Femur (tissue), 1 donor: ENCODE measurements around the gene BAG5.

Experiments
- DNase-seq: peaks from one replicate; pipeline ENCODE4 v3.0.0-alpha.2; 2017

Gene BAG5

DNA sequence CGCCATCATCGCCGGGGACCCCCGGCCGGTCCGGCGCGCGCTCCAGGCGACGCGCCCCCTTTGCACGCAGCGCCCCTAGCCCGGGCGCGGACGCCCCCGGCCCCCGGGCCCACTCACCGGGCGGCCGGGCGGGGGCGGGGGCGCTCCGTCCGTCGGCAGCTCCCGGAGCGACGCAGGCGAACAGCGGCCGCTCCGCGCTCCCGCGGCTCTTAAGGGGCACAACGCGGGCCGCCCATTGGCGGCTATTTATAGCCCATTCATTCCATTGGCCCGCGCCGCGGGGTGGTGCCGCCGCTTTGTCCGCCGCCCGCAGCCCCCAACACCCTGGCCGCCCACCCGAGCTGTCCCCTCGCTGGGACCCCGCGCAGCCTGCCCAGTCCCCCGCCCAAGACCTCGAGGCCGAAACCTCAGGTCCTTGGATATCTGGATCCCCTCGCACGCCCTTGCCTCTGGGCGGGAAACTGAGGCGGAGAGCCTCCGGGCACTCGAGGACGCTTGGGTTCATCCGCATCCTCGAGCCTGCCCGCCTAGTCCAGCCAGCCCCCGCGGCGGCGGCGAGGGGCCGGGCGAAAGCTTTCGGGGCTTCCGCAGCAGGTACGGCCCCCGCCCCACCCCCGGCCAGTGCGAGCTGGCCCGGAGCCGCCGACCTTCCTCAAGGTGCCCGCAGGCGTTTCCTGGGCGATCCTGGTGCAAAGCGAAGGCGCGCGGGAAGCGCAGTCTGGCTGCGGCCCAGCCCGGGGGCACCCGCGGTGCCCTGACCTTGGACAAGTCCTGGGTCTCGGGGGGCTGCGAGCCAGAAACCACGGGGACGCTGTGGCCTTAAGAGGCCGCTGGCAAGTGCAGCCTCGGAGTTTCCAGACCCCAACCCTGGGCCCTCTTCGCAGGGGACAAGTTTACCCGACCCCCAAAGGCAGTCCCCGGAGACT is 39.5 kb downstream of the BAG5 start, which contains the start of gene CKB:
Gene CKB (minus strand): TSS at position 182 of the 926 bp plus-strand sequence. CDS start 337 bp downstream, outside the sequence.
- DNase-seq = peak; percentile 76

DNA sequence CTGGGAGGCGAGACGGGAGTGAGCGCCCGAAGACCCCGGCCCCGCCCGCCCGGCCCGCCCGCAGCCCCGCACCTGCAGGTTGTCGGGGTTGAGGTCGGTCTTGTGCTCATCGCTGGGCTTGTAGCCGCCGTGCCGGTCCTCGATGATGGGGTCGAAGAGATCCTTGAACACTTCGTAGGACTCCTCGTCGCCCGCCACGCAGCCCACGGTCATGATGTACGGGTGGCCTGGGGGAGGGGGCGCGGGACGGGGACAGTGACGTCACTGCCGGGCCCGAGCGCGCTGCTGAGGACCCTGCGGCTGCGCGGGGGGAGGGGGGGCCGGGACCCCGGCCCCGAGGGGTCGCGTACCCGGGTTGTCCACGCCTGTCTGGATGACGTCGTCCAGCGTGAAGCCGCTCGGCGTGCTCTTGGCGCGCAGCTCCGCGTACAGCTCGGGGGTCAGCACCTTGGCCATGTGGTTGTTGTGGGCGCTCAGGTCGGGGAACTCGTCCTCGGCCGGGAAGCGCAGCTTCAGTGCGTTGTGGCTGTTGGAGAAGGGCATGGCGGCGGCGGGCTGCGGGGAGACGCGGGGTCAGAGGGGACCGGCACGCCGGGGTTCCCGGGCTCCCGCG is 40.4 kb downstream of the BAG5 start:
- DNase-seq = peak; percentile 49

DNA sequence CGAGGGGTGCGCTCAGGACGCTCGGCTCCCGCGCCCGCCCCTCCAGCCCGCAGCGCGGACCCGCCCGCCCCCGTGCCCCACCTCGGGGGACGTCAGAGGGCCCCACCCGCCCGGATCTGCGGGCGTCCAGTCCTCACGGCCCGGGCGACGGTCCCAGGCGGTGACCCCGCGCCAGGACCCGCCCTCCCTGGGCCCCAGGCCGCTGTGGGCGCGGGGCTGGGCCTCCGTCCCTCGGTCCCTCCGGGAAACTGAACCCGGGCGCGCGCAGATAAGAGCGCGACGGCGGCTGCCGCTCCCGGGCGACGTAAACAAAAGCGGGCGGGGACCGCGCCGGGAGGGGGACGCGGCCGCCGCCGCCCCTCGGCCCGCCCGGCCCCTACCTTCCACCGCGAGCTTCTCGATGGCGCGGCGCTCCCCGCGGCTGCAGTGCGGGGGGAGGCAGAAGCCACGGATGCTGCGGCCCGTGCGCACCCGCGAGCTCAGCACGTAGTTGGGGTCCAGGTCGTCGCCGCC is 41.0 kb downstream of the BAG5 start:
- no peak for DNase-seq

DNA sequence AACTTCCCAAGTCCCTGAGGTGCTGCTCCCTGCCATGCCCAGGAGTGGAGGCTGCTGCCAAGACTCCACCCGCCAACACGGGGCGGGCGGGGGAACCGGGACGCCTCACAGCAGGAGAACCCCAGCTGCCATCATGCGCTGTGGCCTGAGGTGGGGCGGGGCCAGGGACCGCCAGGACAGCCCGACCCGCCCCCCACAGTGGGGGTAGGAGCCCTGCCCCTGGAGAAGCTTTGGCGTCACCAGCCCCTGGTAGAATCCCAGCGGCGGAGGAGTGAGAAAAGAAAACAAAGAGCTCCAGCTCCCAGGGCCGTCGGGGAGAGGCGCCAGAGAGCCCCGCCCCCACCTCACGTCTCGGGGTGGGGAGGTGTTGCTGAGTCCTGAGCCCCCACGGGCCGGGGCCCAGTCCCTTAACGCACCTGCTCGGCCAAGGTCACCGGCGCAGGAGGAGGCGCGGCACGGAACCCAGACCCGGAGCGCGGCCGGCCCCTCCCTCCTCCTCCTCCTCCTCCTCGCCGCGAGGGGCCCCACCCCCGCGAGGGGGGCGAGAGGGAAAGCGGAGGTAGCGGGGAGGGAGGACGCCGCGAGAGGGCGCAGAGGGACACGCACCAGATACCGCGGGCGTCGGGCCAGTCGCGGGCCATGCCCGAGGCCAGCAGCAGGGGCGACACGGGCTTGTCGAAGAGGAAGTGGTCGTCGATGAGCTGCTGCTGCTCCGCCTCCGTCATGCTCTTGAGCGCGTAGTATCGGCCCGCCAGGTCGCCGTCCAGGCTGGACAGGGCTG is 41.6 kb downstream of the BAG5 start:
- peak; percentile 84 for DNase-seq

DNA sequence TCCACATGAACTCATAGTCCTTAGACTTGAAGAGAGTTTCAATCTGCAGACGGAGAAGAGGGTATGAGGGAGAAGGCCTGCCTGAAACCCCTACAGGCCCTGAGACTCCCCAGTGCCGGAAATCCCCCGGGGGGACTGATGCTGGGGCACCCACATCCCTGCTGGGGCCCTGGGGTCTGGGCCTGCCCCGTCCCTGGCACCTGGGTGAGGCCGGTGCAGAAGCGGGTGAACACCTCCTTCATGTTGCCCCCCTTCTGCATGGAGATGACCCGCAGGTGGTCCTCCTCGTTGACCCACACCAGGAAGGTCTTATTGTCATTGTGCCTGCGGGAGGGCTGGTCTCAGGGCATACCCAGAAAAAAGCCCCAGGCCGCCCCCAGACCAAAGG is 42.2 kb downstream of the BAG5 start:
- peak; percentile 35 for DNase-seq

DNA sequence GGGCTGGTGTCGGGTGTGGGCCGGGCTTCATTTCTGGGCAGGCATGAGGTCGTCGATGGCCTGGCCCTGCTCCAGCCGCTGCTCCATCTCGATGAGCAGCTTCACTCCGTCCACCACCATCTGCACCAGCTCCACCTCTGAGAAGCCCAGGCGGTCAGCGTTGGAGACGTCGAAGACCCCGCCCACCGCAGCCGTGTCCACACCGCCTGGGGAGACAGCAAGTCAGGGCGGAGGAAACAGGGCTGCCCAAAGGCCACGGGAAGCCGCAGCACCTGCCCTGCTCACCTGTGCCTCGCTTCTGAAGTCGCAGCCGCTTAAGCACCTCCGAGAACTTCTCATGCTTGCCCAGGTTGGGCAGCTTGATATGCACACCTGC is 42.6 kb downstream of the BAG5 start:
- DNase-seq = peak; percentile 45

DNA sequence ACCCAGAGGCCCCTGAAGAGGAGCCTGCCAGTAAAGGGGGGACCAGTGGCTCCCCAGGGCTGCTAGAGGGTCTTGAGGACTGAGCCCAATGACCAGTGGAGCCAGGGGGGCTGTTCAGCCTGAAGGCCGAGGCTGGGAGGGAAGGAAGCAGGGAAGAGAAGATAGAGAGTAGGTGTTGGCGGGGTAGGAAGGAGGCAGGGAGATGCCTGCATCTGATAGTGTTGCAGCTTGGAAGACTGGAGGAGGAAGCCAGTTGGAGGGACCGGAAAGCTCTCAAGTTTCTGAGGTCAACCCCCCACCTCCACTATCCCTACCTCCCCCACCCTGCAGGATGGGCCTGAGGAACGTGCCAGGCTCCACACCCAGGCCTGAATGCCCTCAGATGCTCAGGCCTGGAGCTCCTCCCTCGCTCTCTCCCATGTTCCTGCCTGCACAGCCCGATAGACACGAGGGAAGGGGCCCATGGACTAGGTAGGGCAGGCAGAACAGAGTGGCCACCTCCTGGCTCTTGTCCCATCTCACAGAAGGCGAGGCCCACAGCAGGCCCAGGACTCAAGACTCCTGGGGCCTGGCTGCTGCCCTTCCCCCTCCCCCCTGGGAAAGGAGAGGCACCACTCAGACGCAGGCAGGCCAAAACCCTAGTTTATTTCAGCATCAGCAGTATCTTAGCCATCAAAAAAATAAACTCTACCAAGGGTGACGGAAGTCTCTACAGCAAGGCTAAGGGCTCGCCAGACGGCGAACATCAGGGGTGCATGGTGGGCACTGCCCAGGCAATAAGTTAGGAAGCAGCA is 43.2 kb downstream of the BAG5 start:
- peak; percentile 32 for DNase-seq

DNA sequence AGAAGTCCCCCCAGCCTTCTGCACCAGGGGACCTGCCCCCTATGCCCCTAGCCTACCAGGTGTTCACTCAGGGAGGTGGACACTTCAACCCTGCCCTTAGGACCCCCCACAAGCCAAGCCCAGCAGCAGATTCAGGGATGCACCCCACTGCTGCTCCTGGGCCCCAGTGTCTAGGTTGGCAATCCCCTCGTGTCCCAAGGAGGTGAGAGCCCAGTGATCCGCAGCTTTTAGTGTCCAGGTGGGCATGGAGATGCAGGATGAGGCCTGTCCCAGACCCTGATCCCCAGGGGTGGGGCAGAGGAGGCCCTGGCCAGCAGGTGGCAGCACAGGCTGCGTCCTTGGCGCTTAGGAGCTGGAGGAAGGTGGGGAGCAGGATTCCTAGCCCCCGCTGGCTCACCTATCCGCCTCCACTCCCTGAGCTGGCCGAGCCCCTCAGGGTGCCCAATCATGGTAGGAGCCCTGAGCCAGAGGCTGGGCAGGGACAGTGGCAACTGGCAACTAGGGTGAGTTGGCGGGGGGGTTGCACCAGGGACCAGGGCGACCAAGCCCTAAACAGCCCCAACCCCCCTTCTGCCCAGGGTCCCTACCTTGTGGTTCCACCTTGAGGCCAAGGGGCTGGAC is 43.9 kb downstream of the BAG5 start:
- peak; percentile 66 for DNase-seq

DNA sequence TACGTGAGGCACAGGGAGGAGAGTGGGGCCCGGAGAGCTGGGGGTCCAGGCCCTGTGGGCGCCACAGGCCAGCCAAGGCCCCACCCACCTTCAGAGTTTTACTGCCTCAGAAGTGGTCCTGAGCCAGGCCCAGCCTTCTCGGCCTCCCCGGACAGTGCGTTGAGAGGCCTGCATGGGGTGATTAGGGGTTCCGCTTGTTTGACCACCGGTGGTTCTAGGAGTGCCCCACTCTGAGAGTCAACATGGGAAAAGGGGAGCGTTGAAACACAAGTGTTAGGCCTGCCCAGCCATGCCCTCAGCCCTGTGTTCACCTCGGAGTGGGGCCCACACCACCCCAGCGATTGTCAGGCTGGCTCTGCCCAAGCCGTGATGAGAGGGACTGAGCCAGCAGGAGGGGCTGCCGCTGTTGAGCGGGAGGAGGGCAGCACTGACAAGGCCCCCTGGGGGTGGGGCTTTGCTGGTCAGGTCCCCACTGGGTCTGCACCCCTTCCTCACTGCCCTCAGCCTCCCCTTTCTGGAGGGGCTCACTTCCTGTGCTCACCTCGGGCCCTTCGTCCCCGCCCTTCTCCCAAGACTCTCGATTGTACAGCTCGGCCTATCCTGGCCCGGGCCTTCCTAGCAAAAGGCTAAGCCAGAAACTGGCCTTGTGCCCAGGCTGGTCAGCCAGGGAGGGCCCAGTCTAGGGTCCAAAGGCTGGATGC is 44.6 kb downstream of the BAG5 start:
- DNase-seq = peak; percentile 47

DNA sequence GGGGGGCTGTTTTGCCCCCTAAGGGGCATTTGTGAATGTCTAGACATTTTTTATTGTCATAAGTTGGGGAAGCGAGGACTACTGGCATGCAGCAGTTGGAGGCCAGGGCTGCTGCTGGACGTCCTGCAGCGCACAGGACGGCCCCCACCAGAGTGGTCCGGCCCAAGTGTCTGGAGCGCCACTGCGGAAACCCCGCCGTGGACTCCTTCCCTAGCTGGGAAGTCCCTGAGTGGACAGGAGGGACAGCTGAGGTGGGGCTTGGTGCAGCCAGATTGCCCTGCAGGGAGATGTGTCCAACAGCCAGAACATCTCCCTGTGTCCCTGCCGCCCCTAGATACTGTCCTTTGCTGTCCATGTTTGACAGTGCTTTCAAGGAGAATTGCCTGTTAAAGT is 45.3 kb downstream of the BAG5 start:
- peak; percentile 36 for DNase-seq

DNA sequence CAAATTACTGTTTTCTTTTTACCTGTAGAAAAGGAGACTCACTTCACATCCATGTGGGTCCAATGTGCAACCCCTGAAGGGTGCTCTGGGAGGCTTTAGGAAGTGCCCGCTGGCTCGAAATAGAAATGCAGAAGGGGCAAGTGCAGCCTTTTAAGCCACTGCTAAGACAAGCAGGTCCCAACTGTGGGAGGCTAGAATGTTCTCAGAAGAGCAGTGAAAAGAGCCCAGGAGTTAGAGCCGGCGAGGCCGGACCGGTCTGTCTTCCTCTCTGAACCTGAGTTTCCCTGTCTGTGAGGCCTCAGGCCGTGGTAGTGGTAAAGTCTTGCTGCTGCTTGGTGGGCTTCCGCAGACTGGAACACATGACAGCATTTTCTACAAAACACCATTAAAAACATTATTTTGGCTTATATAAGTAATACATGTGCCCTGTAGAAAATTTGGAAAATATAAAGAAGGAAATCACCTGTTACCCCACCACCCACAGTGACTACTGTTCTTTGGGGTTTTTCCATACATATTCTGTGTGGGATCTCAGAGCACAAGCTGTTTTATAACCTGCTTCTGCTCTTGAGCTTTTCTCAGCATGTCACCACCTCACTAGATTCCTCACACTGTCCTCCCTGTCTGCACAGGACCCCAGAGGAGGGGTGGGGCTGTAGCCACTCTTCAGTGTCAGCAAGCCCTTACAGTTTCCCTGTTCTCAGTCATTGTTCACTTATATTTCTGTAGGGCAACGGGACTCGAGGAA is 45.9 kb downstream of the BAG5 start:
- no peak for DNase-seq

DNA sequence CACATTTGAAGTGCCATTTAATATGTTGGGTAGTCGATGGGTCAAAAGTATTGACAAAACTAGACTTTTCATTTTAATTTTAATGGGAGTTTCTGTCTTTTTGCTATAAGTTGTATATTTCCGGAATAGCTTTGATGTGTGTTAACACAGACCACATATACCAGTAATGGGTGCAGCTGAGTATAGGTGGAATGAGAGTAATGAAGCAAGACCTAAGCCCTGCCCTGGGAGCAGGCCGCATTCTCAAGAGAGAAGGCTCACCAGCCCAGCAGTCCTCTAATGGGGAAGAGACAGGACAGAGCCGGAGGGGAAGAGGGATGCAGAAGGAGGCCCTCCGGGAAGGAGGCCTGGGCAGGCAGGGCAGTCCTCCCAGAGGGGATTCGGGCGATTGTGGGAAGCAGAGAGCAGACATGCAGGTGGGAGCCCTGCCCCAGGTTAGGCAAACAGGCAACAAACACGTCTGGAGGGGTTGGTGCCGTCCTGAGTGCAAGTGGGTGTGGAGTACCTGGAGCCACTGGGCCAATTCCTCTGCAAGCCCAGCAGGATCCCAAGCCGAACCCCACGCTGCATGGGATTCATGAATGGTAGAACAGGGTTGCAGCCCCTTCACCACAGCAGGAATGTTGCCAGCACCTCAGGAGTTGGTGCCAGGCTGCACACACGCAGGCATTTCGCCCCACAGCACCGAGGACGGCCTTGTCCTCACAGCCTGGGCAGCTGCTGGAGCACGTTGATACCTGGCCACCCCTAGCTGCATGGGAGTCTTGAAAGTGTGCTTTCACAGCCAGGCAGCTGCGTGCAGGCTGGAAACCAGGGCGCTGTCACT is 47.6 kb downstream of the BAG5 start:
- DNase-seq = peak; percentile 19

DNA sequence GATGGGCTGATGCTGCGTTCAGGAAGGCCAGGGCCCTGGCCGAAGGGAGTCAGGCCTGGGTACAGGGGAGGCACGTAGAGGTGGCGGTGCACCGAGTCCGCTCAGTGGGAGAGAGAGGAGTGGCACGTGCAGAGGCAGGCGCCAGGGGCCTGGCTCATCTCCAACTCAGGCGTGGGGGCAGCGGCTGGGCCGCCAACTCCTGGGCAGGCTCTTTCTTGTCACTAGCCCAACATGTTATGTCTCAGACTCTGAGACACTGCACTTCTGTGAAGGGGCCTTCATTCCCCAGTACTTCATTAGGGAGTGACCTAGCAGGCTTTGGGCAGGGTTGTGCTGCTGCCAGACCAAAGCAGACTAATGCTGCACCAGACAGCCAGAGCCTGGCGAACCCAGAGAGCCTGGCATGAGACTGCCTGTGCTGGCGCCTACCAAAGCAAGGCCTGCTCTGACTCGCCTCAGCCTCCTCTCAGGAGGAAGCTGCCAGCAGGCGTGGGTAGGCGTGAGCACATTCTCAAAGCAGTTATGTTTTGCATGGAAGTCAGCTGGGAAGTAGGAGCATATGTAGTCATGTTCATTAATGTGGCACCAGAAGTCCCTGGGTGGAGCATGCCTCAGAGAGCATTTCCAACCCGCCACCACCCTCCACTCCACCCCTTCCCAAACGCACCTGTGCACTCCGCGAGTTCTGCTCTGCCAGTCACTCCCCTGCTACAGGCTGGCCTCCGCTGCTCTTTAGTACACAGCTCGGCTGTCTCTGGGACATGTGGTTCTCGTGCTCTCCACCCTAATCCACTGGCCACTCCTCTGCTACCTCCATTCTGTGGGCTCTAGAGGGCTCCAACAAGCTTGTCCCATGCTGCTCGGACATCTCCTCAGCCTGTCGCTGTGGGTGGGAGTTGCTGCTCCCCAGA is 49.5 kb downstream of the BAG5 start:
- DNase-seq = peak; percentile 69

DNA sequence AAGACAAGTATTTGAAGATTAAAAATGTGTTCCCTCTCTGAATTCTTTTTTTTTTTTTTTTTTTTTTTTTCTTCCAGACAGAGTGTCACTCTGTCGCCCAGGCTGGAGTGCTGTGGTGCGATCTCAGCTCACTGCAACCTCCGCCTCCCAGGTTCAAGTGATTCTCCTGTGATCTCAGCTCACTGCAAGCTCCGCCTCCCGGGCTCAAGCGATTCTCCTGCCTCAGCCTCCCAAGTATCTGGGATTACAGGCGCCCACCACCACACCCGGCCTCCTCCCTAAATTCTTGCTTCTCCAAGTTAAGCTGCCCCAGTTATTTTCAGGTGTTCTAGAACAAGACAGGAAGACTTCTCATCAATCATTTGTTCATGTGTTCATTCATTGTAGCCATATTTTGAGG is 50.3 kb downstream of the BAG5 start:
- peak; percentile 10 for DNase-seq

DNA sequence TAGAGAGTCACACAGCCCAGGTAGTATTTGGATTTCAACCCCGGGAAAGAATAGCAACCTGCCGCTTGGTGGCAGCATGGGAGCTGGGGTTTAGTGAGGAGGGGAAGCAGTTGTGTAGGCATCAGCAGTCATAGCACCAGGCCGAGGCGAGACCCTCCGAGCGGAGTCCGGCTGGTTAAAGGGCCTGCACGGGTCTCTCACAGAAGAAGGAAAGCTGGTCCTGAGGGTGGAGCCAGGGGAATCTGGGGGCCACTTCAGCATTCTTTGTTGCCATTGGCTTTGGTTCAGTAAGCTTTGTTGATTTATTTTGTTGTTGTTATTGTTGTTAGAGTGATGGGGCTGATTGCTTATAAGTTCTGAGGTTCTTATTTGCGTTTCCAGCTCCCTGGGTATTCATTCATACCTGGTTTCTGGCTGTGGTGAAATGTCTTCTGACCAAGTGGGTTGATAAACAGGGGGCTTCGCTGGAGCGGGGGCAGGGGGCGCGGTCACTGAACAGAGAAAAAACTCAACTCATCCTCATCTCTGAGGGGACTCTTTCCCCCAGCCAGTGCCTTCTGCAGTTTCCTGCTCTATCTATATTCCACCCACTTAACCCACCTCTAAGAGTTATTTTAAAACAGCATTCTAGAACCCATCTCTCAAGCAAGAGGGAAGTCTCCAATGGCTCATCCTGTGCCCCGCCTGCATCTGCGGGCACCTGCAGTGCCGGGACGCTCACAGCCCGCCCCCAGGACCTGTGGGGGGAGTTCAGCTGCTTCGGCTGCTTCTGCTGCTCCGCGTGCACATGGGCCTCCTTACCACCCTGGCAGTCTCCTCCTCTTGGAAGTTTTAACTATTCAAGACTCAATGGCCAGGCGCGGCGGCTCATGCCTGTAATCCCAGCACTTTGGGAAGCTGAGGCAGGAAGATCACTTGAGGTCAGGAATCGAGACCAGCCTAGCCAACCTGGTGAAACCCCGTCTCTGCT is 51.4 kb downstream of the BAG5 start:
- DNase-seq = peak; percentile 11

DNA sequence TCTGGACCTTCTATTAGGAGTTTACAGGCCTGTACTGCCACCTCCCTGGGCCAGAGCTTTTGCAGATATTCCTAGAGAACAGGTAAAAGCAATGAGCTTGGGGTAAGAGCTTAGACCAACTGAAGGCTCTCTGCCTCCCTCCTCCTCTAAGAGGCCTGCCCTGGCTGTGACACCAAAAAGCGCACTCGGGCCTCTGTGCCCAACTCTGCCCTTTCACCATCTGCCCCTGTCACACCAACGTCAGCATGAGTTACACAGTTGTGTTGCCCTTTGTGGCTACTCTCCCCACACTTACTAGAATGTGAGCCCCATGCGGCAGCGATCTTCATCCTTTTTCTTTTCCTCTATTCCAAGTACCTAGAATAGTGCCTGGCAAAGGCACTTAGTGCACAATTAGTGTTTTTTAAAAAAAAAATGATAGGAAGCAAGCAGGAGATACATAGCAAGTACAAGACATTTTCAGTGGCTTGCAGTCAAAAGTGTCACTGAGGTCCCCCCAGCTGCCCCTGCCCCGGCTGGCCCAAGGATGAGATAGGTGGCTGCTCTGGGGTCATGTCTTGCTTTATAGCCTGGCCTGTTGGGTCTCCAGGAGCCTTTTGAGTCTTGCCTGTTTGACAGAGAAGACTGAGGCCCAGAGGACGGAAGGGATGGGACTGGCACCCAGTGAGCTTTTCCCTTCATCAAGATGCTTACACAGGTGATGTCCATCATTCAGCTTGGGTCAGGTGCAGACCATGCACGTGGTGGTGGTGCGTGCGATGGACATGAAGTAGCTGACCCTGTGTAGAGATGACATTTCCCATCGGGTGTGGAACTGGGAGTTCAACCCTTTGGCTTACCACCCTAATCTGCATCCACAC is 52.4 kb downstream of the BAG5 start:
- DNase-seq = no peak
